HepG2 (cell line): ENCODE data around the gene TNFAIP2. TPM values are rescaled to one million over a fixed set of nuclear protein-coding genes. Genes with fewer than 3 reads are reported as not detected.

ENCODE experiments used
- AGO1 ChIP-seq: fragments of 200-400 bp; formaldehyde crosslinking; IDR thresholded peaks from 2 replicates; pipeline ENCODE4 v1.6.1; 2017; ENCODE audit warnings: mild to moderate bottlenecking, low read depth, low read length, moderate library complexity; ENCODE audit not compliant: poor library complexity, severe bottlenecking
- BCL6 ChIP-seq: IDR thresholded peaks from 2 replicates; pipeline ENCODE4 v1.6.1; 2016; ENCODE audit warnings: missing genetic modification reagents, missing compliant biosample characterization
- FIP1L1 ChIP-seq: fragments of 200-400 bp; formaldehyde crosslinking; IDR thresholded peaks from 2 replicates; pipeline ENCODE4 v1.6.1; 2018; ENCODE audit warnings: low read depth, mild to moderate bottlenecking, low read length, moderate library complexity, borderline replicate concordance; ENCODE audit not compliant: insufficient read depth
- FOSL1 ChIP-seq: sonication (generic); formaldehyde crosslinking; IDR thresholded peaks from 2 replicates; pipeline ENCODE4 v1.9.0; 2021; ENCODE audit warnings: missing genetic modification reagents, borderline replicate concordance
- FOXK1 ChIP-seq: sonication (generic); formaldehyde crosslinking; IDR thresholded peaks from 2 replicates; pipeline ENCODE4 v1.4.0; 2020; ENCODE audit warnings: low read depth, missing genetic modification reagents, borderline replicate concordance
- IKZF4 ChIP-seq: sonication (generic); formaldehyde crosslinking; IDR thresholded peaks from 2 replicates; pipeline ENCODE4 v1.5.1; 2020; ENCODE audit warnings: borderline replicate concordance, mild to moderate bottlenecking, low read depth, missing genetic modification reagents; ENCODE audit errors: not compliant biosample characterization
- KAT2B ChIP-seq: fragments of 150-350 bp; IDR thresholded peaks from 2 replicates; pipeline ENCODE4 v1.6.1; 2014; ENCODE audit warnings: low read depth, low read length, borderline replicate concordance
- NR2F6 ChIP-seq, 2 experiments: IDR thresholded peaks; 2 replicates each; pipeline ENCODE4 v1.6.1; 2016; ENCODE audit warnings: antibody characterized with exemption in 1 of 2, mild to moderate bottlenecking in 1 of 2
- SIN3B ChIP-seq: fragments of 150-350 bp; IDR thresholded peaks from 2 replicates; pipeline ENCODE4 v1.6.1; 2014; ENCODE audit warnings: low read length
- SOX5 ChIP-seq: IDR thresholded peaks from 2 replicates; pipeline ENCODE4 v1.6.1; 2016; ENCODE audit warnings: borderline replicate concordance
- ZFAT ChIP-seq: sonication (generic); formaldehyde crosslinking; conservative IDR thresholded peaks from 2 replicates; pipeline ENCODE4 v1.8.1; 2023; ENCODE audit warnings: missing genetic modification reagents, inconsistent platforms
- ZNF343 ChIP-seq: sonication (generic); formaldehyde crosslinking; IDR thresholded peaks from 2 replicates; pipeline ENCODE4 v1.4.0; 2020; ENCODE audit warnings: mild to moderate bottlenecking, missing genetic modification reagents
- ZNF747 ChIP-seq: sonication (generic); formaldehyde crosslinking; IDR thresholded peaks from 2 replicates; pipeline ENCODE4 v1.8.1; 2023; ENCODE audit warnings: missing genetic modification reagents, mild to moderate bottlenecking, borderline replicate concordance
- ZNF879 ChIP-seq: sonication (generic); formaldehyde crosslinking; IDR thresholded peaks from 2 replicates; pipeline ENCODE4 v1.8.1; 2023; ENCODE audit warnings: missing genetic modification reagents
- polyA plus RNA-seq, 8 experiments: library from polyadenylated mRNA; depleted of rRNA in 3 of 8; stranded (reverse) in 7 of 8; unstranded in 1 of 8; fragments of >200 nt; fragmentation: Illumina TruSeq in 4 of 8; extraction: Trizol in 4 of 8; gene quantifications; 2 replicates each; pipeline versions ENCODE4 v1.2.1 to v1.2.3, GENCODE V29; 2011 to 2016; ENCODE audit warnings: low read depth in 4 of 8, missing spikeins in 1 of 8, mixed read lengths in 1 of 8; ENCODE audit not compliant: insufficient read depth in 1 of 8
- total RNA-seq, 5 experiments: library from RNA; depleted of rRNA; stranded (reverse); fragments of >200 nt; fragmentation: Illumina TruSeq; extraction: Trizol; gene quantifications; 2 replicates each; pipeline ENCODE4 v1.2.3, GENCODE V29; 2016; ENCODE audit warnings: low read depth in 1 of 5
- TF ChIP-seq, protein P1 (sequence below), 2 experiments: sonication (generic) in 1 of 2; formaldehyde crosslinking in 1 of 2; IDR thresholded peaks; 2 replicates each; pipeline versions ENCODE4 v1.4.0 to v1.6.1; 2016 to 2020; ENCODE audit warnings: borderline replicate concordance in 1 of 2, low read depth in 1 of 2, mild to moderate bottlenecking in 1 of 2, missing genetic modification reagents in 1 of 2
- TF ChIP-seq, protein P2 (sequence below): sonication (generic); formaldehyde crosslinking; conservative IDR thresholded peaks from 2 replicates; pipeline ENCODE4 v1.4.0; 2020; ENCODE audit warnings: mild to moderate bottlenecking, missing genetic modification reagents, moderate library complexity
- TF ChIP-seq, protein P3 (sequence below): sonication (generic); formaldehyde crosslinking; IDR thresholded peaks from 2 replicates; pipeline ENCODE4 v1.5.1; 2020; ENCODE audit warnings: missing genetic modification reagents, mild to moderate bottlenecking, borderline replicate concordance
- TF ChIP-seq, protein P4 (sequence below): sonication (generic); IDR thresholded peaks from 2 replicates; pipeline ENCODE4 v1.6.1; 2016; ENCODE audit warnings: low read depth, borderline replicate concordance

Gene TNFAIP2
- total and polyA plus RNA-seq, 2 of the 13 experiments (the other 11 are each of a cell fraction or from before 2014, with no cell fraction given), result 0.46 to 1.5 TPM

DNA sequence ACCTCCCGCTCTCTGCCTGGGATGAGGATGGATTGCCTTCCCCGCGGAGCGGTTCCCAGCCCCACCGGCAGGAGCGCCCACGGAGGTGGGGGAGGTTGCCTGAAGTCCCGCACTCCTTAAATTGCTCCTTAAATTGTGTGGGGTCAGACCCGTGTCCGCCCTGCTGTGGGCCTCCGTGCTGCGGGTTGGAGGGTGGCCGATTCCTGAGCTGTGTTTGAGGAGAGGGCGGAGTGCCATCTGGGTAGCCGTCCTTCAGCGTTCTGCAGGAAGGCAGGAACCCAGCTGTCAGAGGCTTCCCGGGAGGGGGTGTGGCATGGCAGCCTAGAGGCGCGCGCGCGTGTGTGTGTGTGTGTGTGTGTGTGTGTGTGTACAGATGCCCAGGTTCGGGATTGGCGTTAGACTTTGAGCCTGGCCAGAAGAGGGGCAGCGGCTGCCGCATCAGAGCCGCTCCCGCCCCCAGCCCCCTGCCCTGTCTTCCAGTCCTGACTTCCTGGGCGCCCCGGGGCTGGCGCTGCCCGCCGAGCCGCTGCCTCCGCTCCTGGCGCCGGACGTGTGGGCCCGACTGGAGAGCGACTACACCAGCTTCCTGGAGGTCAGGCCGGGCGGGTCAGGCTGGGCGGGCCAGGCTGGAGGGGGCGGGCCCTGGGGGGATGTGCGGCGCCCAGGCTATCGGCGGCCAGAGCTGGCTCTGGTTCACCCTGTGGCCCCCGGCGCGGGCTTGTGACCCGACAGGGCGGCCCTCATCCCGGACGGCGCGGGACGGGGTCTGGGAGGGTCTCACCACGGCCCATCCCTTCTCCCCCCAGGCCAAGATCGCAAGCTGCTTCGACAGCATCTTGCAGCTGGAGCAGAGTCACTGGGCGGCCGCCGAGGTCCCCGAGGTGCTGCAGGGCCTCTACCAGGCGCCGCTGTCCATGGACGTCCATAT lies 19.5 kb upstream of the TNFAIP2 start (continued):
- TF ChIP-seq, protein P1, sequence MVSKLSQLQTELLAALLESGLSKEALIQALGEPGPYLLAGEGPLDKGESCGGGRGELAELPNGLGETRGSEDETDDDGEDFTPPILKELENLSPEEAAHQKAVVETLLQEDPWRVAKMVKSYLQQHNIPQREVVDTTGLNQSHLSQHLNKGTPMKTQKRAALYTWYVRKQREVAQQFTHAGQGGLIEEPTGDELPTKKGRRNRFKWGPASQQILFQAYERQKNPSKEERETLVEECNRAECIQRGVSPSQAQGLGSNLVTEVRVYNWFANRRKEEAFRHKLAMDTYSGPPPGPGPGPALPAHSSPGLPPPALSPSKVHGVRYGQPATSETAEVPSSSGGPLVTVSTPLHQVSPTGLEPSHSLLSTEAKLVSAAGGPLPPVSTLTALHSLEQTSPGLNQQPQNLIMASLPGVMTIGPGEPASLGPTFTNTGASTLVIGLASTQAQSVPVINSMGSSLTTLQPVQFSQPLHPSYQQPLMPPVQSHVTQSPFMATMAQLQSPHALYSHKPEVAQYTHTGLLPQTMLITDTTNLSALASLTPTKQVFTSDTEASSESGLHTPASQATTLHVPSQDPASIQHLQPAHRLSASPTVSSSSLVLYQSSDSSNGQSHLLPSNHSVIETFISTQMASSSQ (IDR thresholded peaks at IDR 0.05; ENCODE audit: low read depth), result no peak
- TF ChIP-seq, protein P1 (CRISPR knock-in tag; IDR thresholded peaks at IDR 0.05; ENCODE audit: borderline replicate concordance), result peak; percentile 55; the same call in 1 of the 2 replicates
- TF ChIP-seq AGO1 (peak; percentile 92), FOSL1 (no peak), SOX5 (peak; percentile 14; the same call in 1 of the 2 replicates), ZNF343 (CRISPR knock-in tag) (0 out of 2 replicates have a peak, but pooled peaks have one; percentile 46), ZNF879 (CRISPR knock-in tag) (no peak), IKZF4 (CRISPR knock-in tag) (peak; percentile 17), NR2F6 (IDR thresholded peaks at IDR 0.05) (peak; percentile 45), NR2F6 (CRISPR knock-in tag; IDR thresholded peaks at IDR 0.05) (peak; percentile 50), ZFAT (CRISPR knock-in tag) (no peak), FOXK1 (CRISPR knock-in tag) (peak; percentile 22; the same call in 1 of the 2 replicates), FIP1L1 (no peak), KAT2B (no peak), BCL6 (0 out of 2 replicates have a peak, but pooled peaks have one; percentile 28), ZNF747 (CRISPR knock-in tag) (no peak), SIN3B (no peak)
- TF ChIP-seq, protein P2, sequence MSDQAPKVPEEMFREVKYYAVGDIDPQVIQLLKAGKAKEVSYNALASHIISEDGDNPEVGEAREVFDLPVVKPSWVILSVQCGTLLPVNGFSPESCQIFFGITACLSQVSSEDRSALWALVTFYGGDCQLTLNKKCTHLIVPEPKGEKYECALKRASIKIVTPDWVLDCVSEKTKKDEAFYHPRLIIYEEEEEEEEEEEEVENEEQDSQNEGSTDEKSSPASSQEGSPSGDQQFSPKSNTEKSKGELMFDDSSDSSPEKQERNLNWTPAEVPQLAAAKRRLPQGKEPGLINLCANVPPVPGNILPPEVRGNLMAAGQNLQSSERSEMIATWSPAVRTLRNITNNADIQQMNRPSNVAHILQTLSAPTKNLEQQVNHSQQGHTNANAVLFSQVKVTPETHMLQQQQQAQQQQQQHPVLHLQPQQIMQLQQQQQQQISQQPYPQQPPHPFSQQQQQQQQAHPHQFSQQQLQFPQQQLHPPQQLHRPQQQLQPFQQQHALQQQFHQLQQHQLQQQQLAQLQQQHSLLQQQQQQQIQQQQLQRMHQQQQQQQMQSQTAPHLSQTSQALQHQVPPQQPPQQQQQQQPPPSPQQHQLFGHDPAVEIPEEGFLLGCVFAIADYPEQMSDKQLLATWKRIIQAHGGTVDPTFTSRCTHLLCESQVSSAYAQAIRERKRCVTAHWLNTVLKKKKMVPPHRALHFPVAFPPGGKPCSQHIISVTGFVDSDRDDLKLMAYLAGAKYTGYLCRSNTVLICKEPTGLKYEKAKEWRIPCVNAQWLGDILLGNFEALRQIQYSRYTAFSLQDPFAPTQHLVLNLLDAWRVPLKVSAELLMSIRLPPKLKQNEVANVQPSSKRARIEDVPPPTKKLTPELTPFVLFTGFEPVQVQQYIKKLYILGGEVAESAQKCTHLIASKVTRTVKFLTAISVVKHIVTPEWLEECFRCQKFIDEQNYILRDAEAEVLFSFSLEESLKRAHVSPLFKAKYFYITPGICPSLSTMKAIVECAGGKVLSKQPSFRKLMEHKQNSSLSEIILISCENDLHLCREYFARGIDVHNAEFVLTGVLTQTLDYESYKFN (CRISPR knock-in tag), result peak; percentile 86
- TF ChIP-seq, protein P3, sequence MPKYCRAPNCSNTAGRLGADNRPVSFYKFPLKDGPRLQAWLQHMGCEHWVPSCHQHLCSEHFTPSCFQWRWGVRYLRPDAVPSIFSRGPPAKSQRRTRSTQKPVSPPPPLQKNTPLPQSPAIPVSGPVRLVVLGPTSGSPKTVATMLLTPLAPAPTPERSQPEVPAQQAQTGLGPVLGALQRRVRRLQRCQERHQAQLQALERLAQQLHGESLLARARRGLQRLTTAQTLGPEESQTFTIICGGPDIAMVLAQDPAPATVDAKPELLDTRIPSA (CRISPR knock-in tag), result peak; percentile 75; the same call in 1 of the 2 replicates
- TF ChIP-seq, protein P4, sequence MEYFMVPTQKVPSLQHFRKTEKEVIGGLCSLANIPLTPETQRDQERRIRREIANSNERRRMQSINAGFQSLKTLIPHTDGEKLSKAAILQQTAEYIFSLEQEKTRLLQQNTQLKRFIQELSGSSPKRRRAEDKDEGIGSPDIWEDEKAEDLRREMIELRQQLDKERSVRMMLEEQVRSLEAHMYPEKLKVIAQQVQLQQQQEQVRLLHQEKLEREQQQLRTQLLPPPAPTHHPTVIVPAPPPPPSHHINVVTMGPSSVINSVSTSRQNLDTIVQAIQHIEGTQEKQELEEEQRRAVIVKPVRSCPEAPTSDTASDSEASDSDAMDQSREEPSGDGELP, result peak; percentile 93
